ENCODE data around the gene CAGE1.
"Not testable (repeated sequence)": the region's sequence is repeated elsewhere in the genome, so short reads cannot be mapped to it uniquely, and the experiment has no call there.

Gene CAGE1

DNA sequence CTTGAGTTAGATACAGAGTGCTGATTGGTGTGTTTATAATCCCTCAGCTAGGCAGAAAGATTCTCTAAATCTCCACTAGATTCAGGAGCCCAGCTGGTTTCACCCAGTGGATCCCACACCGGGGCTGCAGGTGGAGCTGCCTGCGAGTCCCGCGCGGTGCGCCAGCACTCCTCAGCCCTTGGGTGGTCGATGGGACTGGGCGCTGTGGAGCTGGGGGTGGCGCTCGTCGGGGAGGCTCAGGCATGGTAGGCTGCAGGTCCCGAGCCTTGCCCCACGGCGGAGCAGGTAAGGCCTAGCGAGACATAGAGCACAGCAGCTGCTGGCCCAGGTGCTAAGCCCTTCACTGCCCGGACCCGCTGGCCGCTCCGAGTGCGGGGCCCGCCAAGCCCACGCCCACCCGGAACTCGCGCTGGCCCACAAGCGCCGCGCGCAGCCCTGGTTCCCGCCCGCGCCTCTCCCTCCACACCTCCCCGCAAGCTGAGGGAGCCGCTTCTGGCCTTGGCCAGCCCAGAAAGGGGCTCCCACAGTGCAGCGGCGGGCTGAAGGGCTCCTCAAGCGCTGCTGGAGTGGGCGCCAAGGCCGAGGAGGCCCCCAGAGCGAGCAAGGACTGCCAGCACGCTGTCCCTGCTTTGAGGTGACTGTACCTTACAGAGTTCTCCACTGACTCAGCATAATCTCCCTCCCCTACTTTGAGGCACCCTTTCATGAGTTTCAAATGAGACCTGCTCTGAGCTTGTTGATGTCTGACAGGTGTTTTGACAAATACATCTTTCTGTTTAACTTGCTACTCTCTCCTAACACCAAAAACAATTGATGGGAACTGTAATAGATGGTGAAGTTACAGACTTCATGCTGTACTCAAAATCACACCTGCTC lies 72.6 kb downstream of the CAGE1 start:
- Histone ChIP-seq H2AFZ (ENCODE audit: low read depth, low read length) (no peak overlapping the region), H3K4me2 (ENCODE audit: low read length) (no peak overlapping the region), H3K9ac (ENCODE audit: low read length) (no peak overlapping the region), H3K9me3 (ENCODE audit: insufficient read depth, low read length) (no peaks in the 10 kb centered on the region), H3K27ac (ENCODE audit: low read length) (no peak overlapping the region), H3K27me3 (ENCODE audit: low read depth, low read length) (no peaks in the 10 kb centered on the region), H4K20me1 (ENCODE audit: insufficient read depth, low read length) (no peaks in the 10 kb centered on the region), H3K4me1 (ENCODE audit: low read length) (peaks cover 5% of the 10 kb centered on the region), H3K79me2 (ENCODE audit: low read length) (peaks cover 11% of the 10 kb centered on the region), H3K4me3 (ENCODE audit: low read length) (no peak overlapping the region), H3K36me3 (replicated peaks; ENCODE audit: low read depth, low read length) (peaks cover 4% of the 10 kb centered on the region)
- TF ChIP-seq EZH2phosphoT487 (IDR thresholded peaks at IDR 0.05; ENCODE audit: low read depth), result no peak
- TF ChIP-seq, protein P1, sequence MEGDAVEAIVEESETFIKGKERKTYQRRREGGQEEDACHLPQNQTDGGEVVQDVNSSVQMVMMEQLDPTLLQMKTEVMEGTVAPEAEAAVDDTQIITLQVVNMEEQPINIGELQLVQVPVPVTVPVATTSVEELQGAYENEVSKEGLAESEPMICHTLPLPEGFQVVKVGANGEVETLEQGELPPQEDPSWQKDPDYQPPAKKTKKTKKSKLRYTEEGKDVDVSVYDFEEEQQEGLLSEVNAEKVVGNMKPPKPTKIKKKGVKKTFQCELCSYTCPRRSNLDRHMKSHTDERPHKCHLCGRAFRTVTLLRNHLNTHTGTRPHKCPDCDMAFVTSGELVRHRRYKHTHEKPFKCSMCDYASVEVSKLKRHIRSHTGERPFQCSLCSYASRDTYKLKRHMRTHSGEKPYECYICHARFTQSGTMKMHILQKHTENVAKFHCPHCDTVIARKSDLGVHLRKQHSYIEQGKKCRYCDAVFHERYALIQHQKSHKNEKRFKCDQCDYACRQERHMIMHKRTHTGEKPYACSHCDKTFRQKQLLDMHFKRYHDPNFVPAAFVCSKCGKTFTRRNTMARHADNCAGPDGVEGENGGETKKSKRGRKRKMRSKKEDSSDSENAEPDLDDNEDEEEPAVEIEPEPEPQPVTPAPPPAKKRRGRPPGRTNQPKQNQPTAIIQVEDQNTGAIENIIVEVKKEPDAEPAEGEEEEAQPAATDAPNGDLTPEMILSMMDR (IDR thresholded peaks at IDR 0.05; ENCODE audit: low read depth, low read length), result no peak

DNA sequence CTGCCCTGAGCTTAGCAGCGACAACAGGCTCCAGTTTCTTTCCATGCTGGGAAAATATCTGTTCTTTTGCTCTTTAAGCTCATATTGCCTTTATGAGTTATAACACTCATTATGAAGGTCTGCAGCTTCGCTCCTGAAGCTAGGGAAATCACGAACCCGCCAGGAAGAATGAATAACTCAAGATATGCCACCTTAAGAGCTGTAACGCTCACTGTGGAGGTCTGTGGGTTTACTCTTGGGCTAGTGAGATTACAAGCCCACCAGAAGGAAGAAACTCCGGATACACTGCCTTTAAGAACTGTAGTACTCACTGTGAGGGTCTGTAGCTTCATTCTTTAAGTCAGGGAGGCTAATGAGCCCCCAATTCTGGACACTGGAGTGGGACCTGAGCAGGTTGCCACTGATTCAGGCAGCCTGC lies 73.6 kb downstream of the CAGE1 start:
- Histone ChIP-seq H3K4me1 (ENCODE audit: low read length) (peaks cover 9% of the 10 kb centered on the region), H3K79me2 (ENCODE audit: low read length) (peaks cover 21% of the 10 kb centered on the region), H3K4me2 (ENCODE audit: low read length) (no peak overlapping the region), H3K9me3 (ENCODE audit: insufficient read depth, low read length) (no peaks in the 10 kb centered on the region), H3K27me3 (ENCODE audit: low read depth, low read length) (no peaks in the 10 kb centered on the region), H4K20me1 (ENCODE audit: insufficient read depth, low read length) (no peaks in the 10 kb centered on the region), H3K27ac (ENCODE audit: low read length) (no peak overlapping the region), H3K4me3 (ENCODE audit: low read length) (no peak overlapping the region), H3K36me3 (replicated peaks; ENCODE audit: low read depth, low read length) (peaks cover 11% of the 10 kb centered on the region), H2AFZ (ENCODE audit: low read depth, low read length) (no peak overlapping the region), H3K9ac (ENCODE audit: low read length) (no peak overlapping the region)
- TF ChIP-seq, protein P1 (IDR thresholded peaks at IDR 0.05; ENCODE audit: low read depth, low read length), result no peak
- TF ChIP-seq EZH2phosphoT487 (IDR thresholded peaks at IDR 0.05; ENCODE audit: low read depth), result no peak

DNA sequence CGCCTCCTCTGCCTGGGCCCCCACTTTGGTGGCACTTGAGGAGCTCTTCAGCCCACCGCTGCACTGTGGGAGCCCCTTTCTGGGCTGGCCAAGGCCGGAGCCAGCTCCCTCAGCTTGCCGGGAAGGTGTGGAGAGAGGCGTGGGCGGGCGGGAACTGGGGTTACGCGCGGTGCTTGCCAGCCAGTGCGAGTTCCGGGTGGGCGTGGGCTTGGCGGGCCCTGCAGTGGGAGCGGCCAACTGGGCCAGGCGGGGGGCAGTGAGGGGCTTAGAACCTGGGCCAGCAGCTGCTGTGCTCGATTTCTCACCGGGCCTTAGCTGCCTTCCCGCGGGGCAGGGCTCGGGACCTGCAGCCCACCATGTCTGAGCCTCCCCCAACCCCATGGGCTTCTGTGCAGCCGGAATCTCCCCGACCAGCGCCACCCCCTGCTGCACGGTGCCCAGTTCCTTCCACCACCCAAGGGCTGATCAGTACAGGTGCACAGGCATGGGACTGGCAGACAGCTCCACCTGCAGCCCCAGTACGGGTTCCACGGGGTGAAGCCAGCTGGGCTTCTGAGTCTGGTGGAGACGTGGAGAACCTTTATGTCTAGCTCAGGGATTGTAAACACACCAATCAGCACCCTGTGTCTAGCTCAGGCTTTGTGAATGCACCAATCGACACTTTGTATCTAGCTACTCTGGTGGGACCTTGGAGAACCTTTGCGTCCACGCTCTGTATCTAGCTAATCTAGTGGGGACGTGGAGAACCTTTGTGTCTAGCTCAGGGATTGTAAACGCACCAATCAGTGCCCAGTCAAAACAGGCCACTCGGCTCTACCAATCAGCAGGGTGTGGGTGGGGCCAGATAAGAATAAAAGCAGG lies 74.2 kb downstream of the CAGE1 start:
- H4K20me1 ChIP-seq (ENCODE audit: insufficient read depth, low read length); H3K4me2 ChIP-seq (ENCODE audit: low read length); H3K4me3 ChIP-seq (ENCODE audit: low read length); H3K27ac ChIP-seq (ENCODE audit: low read length); H3K9ac ChIP-seq (ENCODE audit: low read length); H3K9me3 ChIP-seq (ENCODE audit: insufficient read depth, low read length); H2AFZ ChIP-seq (ENCODE audit: low read depth, low read length); H3K27me3 ChIP-seq (ENCODE audit: low read depth, low read length); H3K4me1 ChIP-seq (ENCODE audit: low read length): not testable (repeated sequence)
- H3K79me2 ChIP-seq (ENCODE audit: low read length), result peaks cover 27% of the 10 kb centered on the region
- H3K36me3 ChIP-seq (replicated peaks; ENCODE audit: low read depth, low read length), result peaks cover 16% of the 10 kb centered on the region

DNA sequence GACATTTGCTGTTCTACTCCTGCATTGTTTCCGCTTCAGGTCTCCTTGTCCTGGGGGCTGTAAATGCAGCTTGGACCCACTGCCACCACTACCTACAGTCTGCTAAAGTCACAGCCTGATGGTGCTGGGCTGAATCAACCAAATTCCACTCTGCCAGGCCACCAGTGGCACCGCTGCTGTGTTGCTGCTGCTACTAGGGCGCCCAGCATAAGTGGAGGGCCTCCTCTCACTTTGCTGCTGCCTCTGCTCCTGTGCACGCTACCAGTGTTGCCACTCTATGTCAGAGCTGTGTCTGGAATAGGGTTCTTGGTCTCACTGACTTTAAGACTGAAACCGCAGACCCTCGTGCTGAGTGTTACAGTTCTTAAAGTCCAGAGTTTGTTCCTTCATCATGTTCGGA lies 75.1 kb downstream of the CAGE1 start:
- Histone ChIP-seq H3K9ac (ENCODE audit: low read length) (no peak overlapping the region), H3K27me3 (ENCODE audit: low read depth, low read length) (no peaks in the 10 kb centered on the region), H3K27ac (ENCODE audit: low read length) (no peak overlapping the region), H3K79me2 (ENCODE audit: low read length) (peaks cover 36% of the 10 kb centered on the region), H4K20me1 (ENCODE audit: insufficient read depth, low read length) (no peaks in the 10 kb centered on the region), H2AFZ (ENCODE audit: low read depth, low read length) (no peak overlapping the region), H3K4me1 (ENCODE audit: low read length) (peaks cover 9% of the 10 kb centered on the region), H3K4me3 (ENCODE audit: low read length) (no peak overlapping the region), H3K4me2 (ENCODE audit: low read length) (no peak overlapping the region), H3K9me3 (ENCODE audit: insufficient read depth, low read length) (no peaks in the 10 kb centered on the region), H3K36me3 (replicated peaks; ENCODE audit: low read depth, low read length) (peaks cover 25% of the 10 kb centered on the region)
- no peak for TF ChIP-seq EZH2phosphoT487 (IDR thresholded peaks at IDR 0.05; ENCODE audit: low read depth)
- TF ChIP-seq, protein P1 (IDR thresholded peaks at IDR 0.05; ENCODE audit: low read depth, low read length), result no peak
